Endodermal cell (in vitro differentiated cells): Measurements from ENCODE around the gene LMOD1. TPM values are rescaled to one million over a fixed set of nuclear protein-coding genes. Genes with fewer than 3 reads are reported as not detected.

Experiments used
- DNase-seq: peaks from one replicate; pipeline ENCODE4 v3.0.0-alpha.2; 2017
- H3K27ac ChIP-seq: 2 replicates; pipeline ENCODE4 v1.5.1; 2013; ENCODE audit warnings: mild to moderate bottlenecking, low read depth, low read length, moderate library complexity
- H3K27me3 ChIP-seq: 2 replicates; pipeline ENCODE4 v1.6.1; 2013; ENCODE audit warnings: mild to moderate bottlenecking, low read length, moderate library complexity; ENCODE audit not compliant: insufficient read depth, control insufficient read depth, poor library complexity, severe bottlenecking
- H3K36me3 ChIP-seq: 2 replicates; pipeline ENCODE4 v1.7.0; 2013; ENCODE audit warnings: mild to moderate bottlenecking, low read length, moderate library complexity; ENCODE audit not compliant: control insufficient read depth, insufficient read depth
- H3K4me1 ChIP-seq: one replicate; pipeline ENCODE4 v1.7.0; 2013; ENCODE audit warnings: low read length; ENCODE audit not compliant: control insufficient read depth, insufficient read depth
- H3K4me3 ChIP-seq: 2 replicates; pipeline ENCODE4 v1.5.1; 2013; ENCODE audit warnings: mild to moderate bottlenecking, low read length, moderate library complexity
- H3K9ac ChIP-seq: 2 replicates; pipeline ENCODE4 v1.6.1; 2013; ENCODE audit warnings: mild to moderate bottlenecking, low read length, moderate library complexity; ENCODE audit not compliant: poor library complexity, severe bottlenecking; ENCODE audit errors: extremely low read depth
- H3K9me3 ChIP-seq: 2 replicates; pipeline ENCODE4 v1.6.1; 2013; ENCODE audit warnings: mild to moderate bottlenecking, low read length, moderate library complexity; ENCODE audit not compliant: control insufficient read depth
- H3K27ac Mint-ChIP-seq: 2 replicates; pipeline ENCODE4 v1.8.0; 2020; ENCODE audit warnings: mixed read lengths
- H3K27me3 Mint-ChIP-seq: 2 replicates; pipeline ENCODE4 v1.8.0; 2021; ENCODE audit warnings: mild to moderate bottlenecking, mixed read lengths; ENCODE audit not compliant: insufficient read depth
- H3K36me3 Mint-ChIP-seq: 2 replicates; pipeline ENCODE4 v1.8.0; 2020; ENCODE audit warnings: low read depth, mixed read lengths
- H3K4me1 Mint-ChIP-seq: 2 replicates; pipeline ENCODE4 v1.8.0; 2020; ENCODE audit warnings: mixed read lengths
- H3K4me3 Mint-ChIP-seq: 2 replicates; pipeline ENCODE4 v1.8.0; 2020; ENCODE audit warnings: mild to moderate bottlenecking, moderate library complexity, mixed read lengths
- H3K9me3 Mint-ChIP-seq: 2 replicates; pipeline ENCODE4 v1.8.0; 2020; ENCODE audit warnings: mild to moderate bottlenecking, mixed read lengths
- WGBS, 2 experiments: methylation state at CpG; one replicate each; pipeline versions ENCODE4 v1.1.5 to v1.1.7; 2013; ENCODE audit warnings: missing lambda C conversion rate in 2 of 2, mixed read lengths in 1 of 2; ENCODE audit not compliant: insufficient coverage in 1 of 2, insufficient read length in 1 of 2; 5-methylcytosine and 5-hydroxymethylcytosine counted together
- total RNA-seq, 2 donors: library from RNA; stranded (reverse); fragmentation: NEBNext Ultra II Directional in 1 of 2; extraction: Animal tissue kit (Norgen Biotek cat#: 25700) in 1 of 2; gene quantifications; 2 replicates in 1 of 2; 3 replicates in 1 of 2; pipeline ENCODE4 v1.2.1, GENCODE V29; 2021
- TF ChIP-seq, protein P1 (sequence below): fragments of 200-600 bp; sonication (generic); conservative IDR thresholded peaks from 2 replicates; pipeline ENCODE4 v1.5.0; 2021; ENCODE audit warnings: antibody characterized with exemption, mild to moderate bottlenecking

Gene LMOD1
- total RNA-seq, 2 donors from 2014 or later: 0.31 to 0.60 TPM

DNA sequence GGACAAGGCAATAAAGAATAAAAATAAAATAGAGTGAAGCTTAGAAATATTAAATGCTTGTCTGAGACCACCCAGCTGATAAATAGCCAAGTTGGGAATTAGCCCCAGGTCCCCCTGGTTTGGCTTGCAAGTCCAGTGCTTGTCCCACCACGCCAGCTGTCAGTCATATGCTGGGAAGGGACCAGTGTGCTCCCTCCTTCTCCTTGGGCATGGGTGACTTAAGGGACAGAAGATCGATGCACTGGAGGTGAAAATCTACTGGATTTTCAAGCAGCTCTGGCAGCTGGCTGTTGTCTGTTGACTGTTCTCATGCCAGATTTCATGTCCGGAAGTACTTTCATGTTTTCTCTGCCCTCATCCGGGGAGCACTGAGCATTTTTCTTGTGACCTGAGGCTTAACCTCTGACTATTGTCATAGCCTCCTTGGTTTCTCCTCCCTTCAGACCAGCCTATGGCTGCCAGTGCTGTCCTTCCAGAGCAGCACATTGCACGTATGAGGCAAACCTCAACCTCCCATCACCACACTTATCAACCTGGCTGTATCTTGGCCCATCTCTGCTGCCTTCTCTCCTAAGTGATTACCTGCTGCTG is 12.4 kb downstream of the LMOD1 start:
- peaks cover 8% of the 10 kb centered on the region for H3K27me3 Mint-ChIP-seq
- no peak overlapping the region for H3K27ac Mint-ChIP-seq
- H3K4me1 Mint-ChIP-seq: peaks cover 3% of the 10 kb centered on the region
- H3K36me3 Mint-ChIP-seq: no peaks in the 10 kb centered on the region
- TF ChIP-seq, protein P1, sequence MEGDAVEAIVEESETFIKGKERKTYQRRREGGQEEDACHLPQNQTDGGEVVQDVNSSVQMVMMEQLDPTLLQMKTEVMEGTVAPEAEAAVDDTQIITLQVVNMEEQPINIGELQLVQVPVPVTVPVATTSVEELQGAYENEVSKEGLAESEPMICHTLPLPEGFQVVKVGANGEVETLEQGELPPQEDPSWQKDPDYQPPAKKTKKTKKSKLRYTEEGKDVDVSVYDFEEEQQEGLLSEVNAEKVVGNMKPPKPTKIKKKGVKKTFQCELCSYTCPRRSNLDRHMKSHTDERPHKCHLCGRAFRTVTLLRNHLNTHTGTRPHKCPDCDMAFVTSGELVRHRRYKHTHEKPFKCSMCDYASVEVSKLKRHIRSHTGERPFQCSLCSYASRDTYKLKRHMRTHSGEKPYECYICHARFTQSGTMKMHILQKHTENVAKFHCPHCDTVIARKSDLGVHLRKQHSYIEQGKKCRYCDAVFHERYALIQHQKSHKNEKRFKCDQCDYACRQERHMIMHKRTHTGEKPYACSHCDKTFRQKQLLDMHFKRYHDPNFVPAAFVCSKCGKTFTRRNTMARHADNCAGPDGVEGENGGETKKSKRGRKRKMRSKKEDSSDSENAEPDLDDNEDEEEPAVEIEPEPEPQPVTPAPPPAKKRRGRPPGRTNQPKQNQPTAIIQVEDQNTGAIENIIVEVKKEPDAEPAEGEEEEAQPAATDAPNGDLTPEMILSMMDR: no peak
- H3K4me3 Mint-ChIP-seq: no peak overlapping the region
- Histone ChIP-seq H3K27me3 (peaks cover 13% of the 10 kb centered on the region), H3K9me3 (no peaks in the 10 kb centered on the region), H3K36me3 (no peaks in the 10 kb centered on the region), H3K27ac (no peak overlapping the region), H3K4me3 (no peak overlapping the region), H3K9ac (no peak overlapping the region), H3K4me1 (no peaks in the 10 kb centered on the region)
- 88 to 89% methylated on average over 4 to 5 of the region's 5 CpGs for WGBS, 2 experiments
- no peak for DNase-seq
- no peaks in the 10 kb centered on the region for H3K9me3 Mint-ChIP-seq

DNA sequence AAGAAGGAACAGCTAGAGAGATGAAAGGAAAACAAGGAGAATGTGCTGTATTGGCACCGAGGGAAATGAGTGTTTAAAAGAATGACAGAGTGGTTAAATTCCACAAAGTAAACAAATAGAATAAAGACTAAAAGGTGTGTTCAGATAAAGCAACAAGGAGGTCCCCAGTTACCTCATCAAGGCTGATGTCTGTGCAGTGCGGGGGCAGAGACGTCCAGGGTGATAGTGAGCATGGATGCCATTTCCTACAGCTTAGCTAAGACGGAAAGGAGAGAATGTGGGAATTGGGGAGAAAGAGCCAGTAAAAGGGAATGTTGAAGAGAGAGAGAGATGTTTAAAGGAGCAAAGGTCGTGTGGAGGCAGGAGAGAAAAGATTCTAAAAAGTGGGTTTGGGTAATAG is 15.5 kb downstream of the LMOD1 start:
- DNase-seq: no peak
- no peak overlapping the region for H3K4me3 Mint-ChIP-seq
- H3K4me1 ChIP-seq: no peaks in the 10 kb centered on the region
- TF ChIP-seq, protein P1: no peak
- H3K27me3 ChIP-seq: peaks cover 13% of the 10 kb centered on the region
- H3K27ac ChIP-seq: no peak overlapping the region
- no peak overlapping the region for H3K4me3 ChIP-seq
- H3K4me1 Mint-ChIP-seq: no peaks in the 10 kb centered on the region
- no peaks in the 10 kb centered on the region for H3K9me3 Mint-ChIP-seq
- H3K9ac ChIP-seq: no peak overlapping the region
- H3K36me3 Mint-ChIP-seq: no peaks in the 10 kb centered on the region
- no peaks in the 10 kb centered on the region for H3K36me3 ChIP-seq
- no peaks in the 10 kb centered on the region for H3K9me3 ChIP-seq
- 93 to 94% methylated on average over 5 of the region's 5 CpGs for WGBS, 2 experiments
- H3K27ac Mint-ChIP-seq: no peak overlapping the region
- peaks cover 8% of the 10 kb centered on the region for H3K27me3 Mint-ChIP-seq

DNA sequence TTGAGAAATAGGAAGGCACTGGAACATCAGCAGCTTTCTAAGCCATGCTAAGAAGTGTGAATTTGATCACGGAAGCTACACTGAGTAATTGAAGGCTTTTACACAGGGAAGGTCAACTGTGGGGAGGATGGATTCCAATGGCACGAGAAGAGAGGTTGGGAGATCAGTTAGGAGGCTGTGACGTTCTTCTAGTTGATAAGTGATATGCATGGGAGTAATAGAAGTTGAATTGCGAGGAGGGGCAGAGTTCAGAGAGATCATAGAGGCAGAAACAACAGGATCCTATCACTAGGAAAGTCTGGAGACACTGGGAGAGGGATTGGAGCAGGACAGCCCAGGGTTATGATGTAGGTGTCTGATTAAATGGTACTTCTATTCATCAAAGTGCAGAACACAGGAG is 16.2 kb downstream of the LMOD1 start:
- no peaks in the 10 kb centered on the region for H3K36me3 ChIP-seq
- TF ChIP-seq, protein P1: no peak
- H3K4me1 Mint-ChIP-seq: no peaks in the 10 kb centered on the region
- H3K27ac Mint-ChIP-seq: no peak overlapping the region
- no peaks in the 10 kb centered on the region for H3K4me1 ChIP-seq
- no peak for DNase-seq
- no peak overlapping the region for H3K27ac ChIP-seq
- 86 to 96% methylated on average over 4 of the region's 4 CpGs for WGBS, 2 experiments
- peaks cover 13% of the 10 kb centered on the region for H3K27me3 ChIP-seq
- H3K4me3 ChIP-seq: no peak overlapping the region
- no peaks in the 10 kb centered on the region for H3K36me3 Mint-ChIP-seq
- H3K4me3 Mint-ChIP-seq: no peak overlapping the region
- H3K9ac ChIP-seq: no peak overlapping the region
- H3K9me3 Mint-ChIP-seq: no peaks in the 10 kb centered on the region
- H3K27me3 Mint-ChIP-seq: peaks cover 8% of the 10 kb centered on the region
- H3K9me3 ChIP-seq: no peaks in the 10 kb centered on the region
